GM23338 (cell line): ENCODE data around the gene KIAA0513. TPM values are rescaled to one million over a fixed set of nuclear protein-coding genes. Genes with fewer than 3 reads are reported as not detected.

Experiments
- ATAC-seq: fragments of 200-7000 bp; cut with Tn5 transposase; 3 replicates; pipeline ENCODE4 v1.9.1; 2020
- DNase-seq: peaks from one replicate; pipeline ENCODE4 v3.0.0-alpha.2; 2015; ENCODE audit warnings: low spot score
- H2AFZ ChIP-seq: fragments of 200-600 bp; sonication (generic); 2 replicates; pipeline ENCODE4 v1.8.0; 2016; ENCODE audit warnings: antibody characterized with exemption, mild to moderate bottlenecking, moderate library complexity
- H3F3A ChIP-seq: fragments of 200-600 bp; sonication (generic); replicated peaks from 2 replicates; pipeline ENCODE4 v1.8.0; 2017; ENCODE audit warnings: antibody characterized with exemption, mixed run types, low read depth
- H3K27ac ChIP-seq: fragments of 200-600 bp; sonication (generic); 2 replicates; pipeline ENCODE4 v1.6.1; 2016; ENCODE audit warnings: low read depth
- H3K27me3 ChIP-seq: fragments of 200-600 bp; sonication (generic); 2 replicates; pipeline ENCODE4 v1.8.0; 2016; ENCODE audit warnings: mild to moderate bottlenecking, mixed run types, moderate library complexity; ENCODE audit not compliant: insufficient read depth
- H3K36me3 ChIP-seq: fragments of 200-600 bp; sonication (generic); 2 replicates; pipeline ENCODE4 v1.8.0; 2016; ENCODE audit warnings: mild to moderate bottlenecking; ENCODE audit not compliant: insufficient read depth
- H3K4me1 ChIP-seq: fragments of 200-600 bp; sonication (generic); 2 replicates; pipeline ENCODE4 v1.8.0; 2016; ENCODE audit warnings: mild to moderate bottlenecking, moderate library complexity; ENCODE audit not compliant: insufficient read depth
- H3K4me2 ChIP-seq: fragments of 200-600 bp; sonication (generic); 2 replicates; pipeline ENCODE4 v1.7.1; 2017; ENCODE audit warnings: mixed run types
- H3K4me3 ChIP-seq: fragments of 200-600 bp; sonication (generic); 2 replicates; pipeline ENCODE4 v1.6.1; 2016; ENCODE audit warnings: mixed run types
- H3K79me2 ChIP-seq: fragments of 200-600 bp; sonication (generic); replicated peaks from 2 replicates; pipeline ENCODE4 v1.8.0; 2017; ENCODE audit warnings: mild to moderate bottlenecking; ENCODE audit not compliant: insufficient read depth
- H3K9me2 ChIP-seq: fragments of 200-600 bp; sonication (generic); 2 replicates; pipeline ENCODE4 v1.8.0; 2017; ENCODE audit not compliant: insufficient read depth
- H4K20me1 ChIP-seq: fragments of 200-600 bp; sonication (generic); replicated peaks from 2 replicates; pipeline ENCODE4 v1.8.0; 2017; ENCODE audit warnings: mild to moderate bottlenecking; ENCODE audit not compliant: insufficient read depth
- H3K27ac Mint-ChIP-seq: 2 replicates; pipeline ENCODE4 v1.8.0; 2020; ENCODE audit warnings: inconsistent platforms, mild to moderate bottlenecking, moderate library complexity, mixed read lengths
- H3K27me3 Mint-ChIP-seq: 3 replicates; pipeline ENCODE4 v1.8.0; 2022; ENCODE audit warnings: low read depth, mild to moderate bottlenecking, moderate library complexity, mixed read lengths, inconsistent platforms; ENCODE audit not compliant: insufficient read depth, poor library complexity
- H3K36me3 Mint-ChIP-seq: 3 replicates; pipeline ENCODE4 v1.8.0; 2021; ENCODE audit warnings: low read depth, mild to moderate bottlenecking, inconsistent platforms, moderate library complexity, mixed read lengths
- H3K4me1 Mint-ChIP-seq: 3 replicates; pipeline ENCODE4 v1.8.0; 2020; ENCODE audit warnings: mild to moderate bottlenecking, inconsistent platforms, mixed read lengths
- H3K4me3 Mint-ChIP-seq: 3 replicates; pipeline ENCODE4 v1.8.0; 2021; ENCODE audit warnings: moderate library complexity, mild to moderate bottlenecking, inconsistent platforms, mixed read lengths
- H3K9me3 Mint-ChIP-seq: 3 replicates; pipeline ENCODE4 v1.8.0; 2020; ENCODE audit warnings: moderate library complexity, mild to moderate bottlenecking, inconsistent platforms, mixed read lengths
- ETS1 ChIP-seq: IDR thresholded peaks from 2 replicates; pipeline ENCODE4 v1.6.1; 2016; ENCODE audit warnings: antibody characterized with exemption
- EZH2phosphoT487 ChIP-seq: fragments of 200-600 bp; sonication (generic); IDR thresholded peaks from one replicate; pipeline ENCODE4 v1.8.1; 2018; ENCODE audit warnings: antibody characterized with exemption; ENCODE audit not compliant: unreplicated experiment
- JUNB ChIP-seq: IDR thresholded peaks from one replicate; pipeline ENCODE4 v1.6.1; 2016; ENCODE audit warnings: antibody characterized with exemption; ENCODE audit not compliant: unreplicated experiment
- NANOG ChIP-seq: IDR thresholded peaks from 2 replicates; pipeline ENCODE4 v1.6.1; 2016; ENCODE audit warnings: antibody characterized with exemption, borderline replicate concordance
- REST ChIP-seq: IDR thresholded peaks from one replicate; pipeline ENCODE4 v1.6.1; 2018; ENCODE audit warnings: antibody characterized with exemption; ENCODE audit not compliant: unreplicated experiment
- STAT1 ChIP-seq: IDR thresholded peaks from one replicate; pipeline ENCODE4 v1.6.1; 2016; ENCODE audit warnings: antibody characterized with exemption; ENCODE audit not compliant: unreplicated experiment
- ZNF331 ChIP-seq: fragments of 250-450 bp; sonication (Bioruptor Pico); IDR thresholded peaks from 2 replicates; pipeline ENCODE4 v1.5.0; 2020; ENCODE audit warnings: low read depth, mild to moderate bottlenecking, moderate library complexity
- ZNF462 ChIP-seq: fragments of 250-450 bp; sonication (Bioruptor Pico); IDR thresholded peaks from 2 replicates; pipeline ENCODE4 v1.5.0; 2020; ENCODE audit warnings: mild to moderate bottlenecking, moderate library complexity
- polyA plus RNA-seq: library from polyadenylated mRNA; unstranded; fragments of >200 nt; fragmentation: Nextera tagmentation; extraction: Ambion mirVana; gene quantifications from 2 replicates; pipeline ENCODE4 v1.2.1, GENCODE V29; 2016
- total RNA-seq: library from RNA; depleted of rRNA; stranded (reverse); fragments of >200 nt; shearing (Covaris generic); gene quantifications from 2 replicates; pipeline ENCODE4 v1.2.3, GENCODE V29; 2014

The KIAA0513 gene
- total and polyA plus RNA-seq, 2 experiments from 2014 or later, result 2.1 to 8.7 TPM

- Mint-ChIP-seq H3K27ac (0 out of 2 replicates have a peak overlapping the region, but pooled peaks have one; percentile 7), H3K9me3 (no peaks in the 10 kb centered on the region), H3K36me3 (no peaks in the 10 kb centered on the region), H3K4me3 (no peak overlapping the region), H3K4me1 (peaks cover 36% of the 10 kb centered on the region), H3K27me3 (peaks cover 22% of the 10 kb centered on the region)
- Histone ChIP-seq H3K27me3 (no peaks in the 10 kb centered on the region), H3K79me2 (no peaks in the 10 kb centered on the region), H3K36me3 (no peaks in the 10 kb centered on the region), H3K4me2 (no peak overlapping the region), H3K27ac (no peak overlapping the region), H4K20me1 (no peaks in the 10 kb centered on the region), H3K4me3 (no peak overlapping the region), H3K4me1 (peaks cover 26% of the 10 kb centered on the region), H3K9me2 (no peaks in the 10 kb centered on the region), H2AFZ (peak overlapping the region; percentile 91), H3F3A (peaks cover 11% of the 10 kb centered on the region; the same call in 1 of the 2 replicates)
- DNase-seq (no peak), ATAC-seq (no peak)
- no peak for TF ChIP-seq NANOG
- TF ChIP-seq REST, result no peak
- no peak for TF ChIP-seq STAT1
Observed at GRCh38 chr16:85129876-85130704, 102.5 kb downstream of the KIAA0513 start.

GRCh38 chr16:85130705-85131028, 103.1 kb downstream of the KIAA0513 start:
- no peaks in the 10 kb centered on the region for H3K27me3 ChIP-seq
- Mint-ChIP-seq H3K9me3 (no peaks in the 10 kb centered on the region), H3K27ac (no peak overlapping the region), H3K36me3 (no peaks in the 10 kb centered on the region), H3K4me1 (peaks cover 34% of the 10 kb centered on the region), H3K4me3 (no peak overlapping the region), H3K27me3 (peaks cover 22% of the 10 kb centered on the region)
- peaks cover 11% of the 10 kb centered on the region; the same call in 1 of the 2 replicates for H3F3A ChIP-seq
- no peak overlapping the region for H3K27ac ChIP-seq
- no peaks in the 10 kb centered on the region for H4K20me1 ChIP-seq
- H3K36me3 ChIP-seq, result no peaks in the 10 kb centered on the region
- no peak overlapping the region for H3K4me3 ChIP-seq
- DNase-seq (no peak), ATAC-seq (no peak)
- peaks cover 26% of the 10 kb centered on the region for H3K4me1 ChIP-seq
- H3K9me2 ChIP-seq, result no peaks in the 10 kb centered on the region
- no peak overlapping the region for H3K4me2 ChIP-seq
- peak overlapping the region; percentile 91 for H2AFZ ChIP-seq
- no peaks in the 10 kb centered on the region for H3K79me2 ChIP-seq
- TF ChIP-seq ETS1, result no peak
- TF ChIP-seq ZNF331, result no peak
- no peak for TF ChIP-seq JUNB
- no peak for TF ChIP-seq STAT1
- no peak for TF ChIP-seq ZNF462 (CRISPR knock-in tag)
- no peak for TF ChIP-seq EZH2phosphoT487
